Mesenchymal stem cell (in vitro differentiated cells and primary cell): ENCODE data around the gene DAD1.

Source experiments
- DNase-seq: peaks from one replicate; pipeline ENCODE4 v3.0.0-alpha.2; 2013
- H2AFZ ChIP-seq: one replicate; pipeline ENCODE4 v1.6.1; 2013; ENCODE audit warnings: low read depth, mild to moderate bottlenecking, control low read depth, inconsistent platforms, low read length, moderate library complexity
- H2AK5ac ChIP-seq: 2 replicates; pipeline ENCODE4 v1.6.1; 2013; ENCODE audit warnings: low read length, moderate library complexity, mild to moderate bottlenecking, inconsistent platforms; ENCODE audit not compliant: severe bottlenecking
- H2BK120ac ChIP-seq: one replicate; pipeline ENCODE4 v1.6.1; 2013; ENCODE audit warnings: low read depth, mild to moderate bottlenecking, inconsistent platforms, low read length, moderate library complexity
- H2BK12ac ChIP-seq, 2 experiments: one replicate each; pipeline ENCODE4 v1.6.1; 2013; ENCODE audit warnings: inconsistent platforms in 2 of 2, low read length in 2 of 2, mild to moderate bottlenecking in 2 of 2, moderate library complexity in 2 of 2, control low read depth in 1 of 2
- H2BK15ac ChIP-seq: one replicate; pipeline ENCODE4 v1.6.1; 2013; ENCODE audit warnings: mild to moderate bottlenecking, low read depth, inconsistent platforms; ENCODE audit not compliant: poor library complexity, severe bottlenecking
- H2BK5ac ChIP-seq: 2 replicates; pipeline ENCODE4 v1.6.1; 2013; ENCODE audit warnings: low read depth, mild to moderate bottlenecking, low read length, control low read depth, inconsistent platforms; ENCODE audit not compliant: poor library complexity, severe bottlenecking
- H3K14ac ChIP-seq, 2 experiments: one replicate each; pipeline ENCODE4 v1.6.1; 2013; ENCODE audit warnings: inconsistent platforms in 2 of 2, low read length in 2 of 2, control low read depth in 1 of 2, mild to moderate bottlenecking in 1 of 2, moderate library complexity in 1 of 2
- H3K18ac ChIP-seq, 2 experiments: one replicate each; pipeline ENCODE4 v1.6.1; 2013; ENCODE audit warnings: inconsistent platforms in 2 of 2, low read length in 2 of 2, control low read depth in 1 of 2, low read depth in 1 of 2, mild to moderate bottlenecking in 1 of 2
- H3K23ac ChIP-seq, 2 experiments: one replicate each; pipeline ENCODE4 v1.6.1; 2013; ENCODE audit warnings: inconsistent platforms in 2 of 2, low read length in 2 of 2, mild to moderate bottlenecking in 2 of 2, moderate library complexity in 2 of 2, control low read depth in 1 of 2
- H3K27ac ChIP-seq: 2 replicates; pipeline ENCODE4 v1.5.1; 2013; ENCODE audit warnings: mild to moderate bottlenecking, moderate library complexity, low read length, control low read depth, inconsistent platforms; ENCODE audit not compliant: poor library complexity, severe bottlenecking
- H3K27me3 ChIP-seq, 2 experiments: 2 replicates each; pipeline versions ENCODE4 v1.6.1 to v1.7.0; 2013; ENCODE audit warnings: low read length in 2 of 2, mild to moderate bottlenecking in 2 of 2, moderate library complexity in 2 of 2, control low read depth in 1 of 2, inconsistent platforms in 1 of 2; ENCODE audit not compliant: control insufficient read depth in 1 of 2, insufficient read depth in 1 of 2
- H3K36me3 ChIP-seq, 2 experiments: 2 replicates each; pipeline versions ENCODE4 v1.6.1 to v1.7.0; 2013; ENCODE audit warnings: low read length in 2 of 2, control low read depth in 1 of 2, inconsistent platforms in 1 of 2, low read depth in 1 of 2, mild to moderate bottlenecking in 1 of 2; ENCODE audit not compliant: insufficient read depth in 2 of 2, control insufficient read depth in 1 of 2
- H3K4ac ChIP-seq, 2 experiments: one replicate each; pipeline ENCODE4 v1.6.1; 2013; ENCODE audit warnings: inconsistent platforms in 2 of 2, low read length in 2 of 2, mild to moderate bottlenecking in 2 of 2, moderate library complexity in 2 of 2, control low read depth in 1 of 2, low read depth in 1 of 2
- H3K4me1 ChIP-seq: 2 replicates; pipeline ENCODE4 v1.6.1; 2013; ENCODE audit warnings: low read depth, low read length, control low read depth; ENCODE audit not compliant: control insufficient read depth, insufficient read depth
- H3K4me2 ChIP-seq: 2 replicates; pipeline ENCODE4 v1.6.1; 2013; ENCODE audit warnings: low read length, mild to moderate bottlenecking, inconsistent platforms; ENCODE audit not compliant: poor library complexity, severe bottlenecking
- H3K4me3 ChIP-seq, 2 experiments: 2 replicates each; pipeline versions ENCODE4 v1.5.1 to v1.7.0; 2013; ENCODE audit warnings: low read length in 2 of 2, mild to moderate bottlenecking in 2 of 2, control low read depth in 1 of 2, low read depth in 1 of 2; ENCODE audit not compliant: insufficient read depth in 1 of 2
- H3K79me1 ChIP-seq: replicated peaks from 2 replicates; pipeline ENCODE4 v1.6.1; 2013; ENCODE audit warnings: mild to moderate bottlenecking, control low read depth, low read length, inconsistent platforms; ENCODE audit not compliant: poor library complexity, severe bottlenecking
- H3K9ac ChIP-seq: 2 replicates; pipeline ENCODE4 v1.7.0; 2013; ENCODE audit warnings: mild to moderate bottlenecking, low read length, moderate library complexity
- H3K9me3 ChIP-seq: 2 replicates; pipeline ENCODE4 v1.7.0; 2013; ENCODE audit warnings: mild to moderate bottlenecking, low read length; ENCODE audit not compliant: control insufficient read depth
- H4K8ac ChIP-seq: one replicate; pipeline ENCODE4 v1.6.1; 2013; ENCODE audit warnings: inconsistent platforms, mild to moderate bottlenecking, low read length, moderate library complexity
- H4K91ac ChIP-seq: one replicate; pipeline ENCODE4 v1.6.1; 2013; ENCODE audit warnings: mild to moderate bottlenecking, low read length, inconsistent platforms
- WGBS: methylation state at CpG from one replicate; pipeline ENCODE4 v1.1.7; 2013; ENCODE audit warnings: mixed read lengths; 5-methylcytosine and 5-hydroxymethylcytosine counted together

Gene DAD1

DNA sequence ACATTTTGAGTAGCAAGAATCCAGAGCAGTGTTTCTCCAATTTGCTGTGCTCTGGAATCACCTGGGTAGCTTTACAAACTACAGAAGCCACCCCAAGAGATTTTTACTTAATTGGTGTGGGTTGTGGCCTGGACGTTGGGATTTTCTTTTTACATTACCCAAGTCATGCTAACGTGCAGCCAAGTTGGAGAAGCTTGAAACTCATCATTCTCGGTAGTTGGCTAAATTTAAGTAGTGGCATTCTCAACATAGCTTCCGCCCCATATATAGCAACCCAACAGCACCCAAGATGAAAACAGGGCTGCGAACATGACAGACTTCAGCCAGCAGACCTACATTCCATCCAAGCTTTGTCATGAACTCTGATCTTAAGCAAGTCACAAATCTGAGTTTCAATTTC is 25.0 kb downstream of the DAD1 start:
- WGBS: 92% methylated on average over 4 of the region's 5 CpGs
- Histone ChIP-seq H3K23ac (no peak overlapping the region), H4K8ac (no peak overlapping the region), H2BK5ac (no peak overlapping the region), H2AFZ (no peak overlapping the region), H3K18ac (no peak overlapping the region), H2AK5ac (no peak overlapping the region), H2BK12ac (no peak overlapping the region), H3K14ac (no peak overlapping the region), H3K9me3 (no peaks in the 10 kb centered on the region), H3K4me3 (no peak overlapping the region), H3K4ac (no peak overlapping the region), H3K27me3 (no peaks in the 10 kb centered on the region), H3K27ac (no peak overlapping the region), H3K79me1 (peaks cover 10% of the 10 kb centered on the region), H3K9ac (no peak overlapping the region), H3K4me1 (peaks cover 10% of the 10 kb centered on the region), H2BK15ac (no peak overlapping the region), H3K4me2 (no peak overlapping the region), H2BK120ac (no peak overlapping the region), H3K36me3 (peaks cover 17 to 68% of the 10 kb centered on the region in 2 experiments), H4K91ac (no peak overlapping the region)
- DNase-seq: no peak

DNA sequence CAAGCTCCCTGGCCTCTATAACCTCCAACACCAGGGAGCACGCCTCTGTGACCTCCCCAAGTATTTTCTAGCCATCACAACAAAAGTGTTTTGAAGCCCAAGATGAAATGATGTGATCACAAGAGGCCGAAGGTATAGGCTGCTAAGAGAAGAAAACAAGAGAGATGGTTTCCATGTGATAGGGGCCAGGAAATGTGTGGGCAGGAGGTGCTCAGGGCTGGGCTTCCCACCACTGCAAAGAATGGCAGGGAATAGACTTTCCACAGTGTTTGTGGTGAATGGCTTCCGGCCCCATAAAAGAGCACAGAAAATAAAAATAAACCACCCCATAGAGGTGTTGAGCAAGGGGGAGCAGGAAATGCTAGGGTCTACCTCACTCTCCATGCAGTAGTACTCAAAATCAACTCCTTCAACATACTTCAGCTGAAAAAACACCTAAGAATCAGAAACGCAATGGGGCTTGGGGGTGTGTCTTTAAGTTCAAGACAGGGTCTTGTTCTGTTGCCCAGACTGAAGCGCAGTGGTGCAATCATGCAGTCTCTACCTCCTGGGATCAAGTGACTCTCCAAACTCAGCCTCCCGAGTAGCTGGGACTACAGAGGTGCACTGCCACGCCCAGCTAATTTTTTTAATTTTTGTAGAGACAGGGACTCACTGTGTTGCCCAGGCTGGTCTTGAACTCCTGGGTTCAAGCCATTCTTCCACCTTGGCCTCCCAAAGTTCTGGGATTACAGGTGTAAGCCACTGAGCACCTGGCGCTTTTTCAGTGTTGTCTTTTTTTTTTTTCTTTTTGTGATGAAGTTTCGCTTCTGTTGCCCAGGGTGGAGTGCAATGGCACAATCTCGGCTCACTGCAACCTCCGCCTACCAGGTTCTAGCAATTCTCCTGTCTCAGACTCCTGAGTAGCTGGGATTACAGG is 27.1 kb downstream of the DAD1 start:
- Histone ChIP-seq H3K4me1 (peaks cover 21% of the 10 kb centered on the region), H3K14ac (no peak overlapping the region), H3K4ac (no peak overlapping the region), H2BK120ac (no peak overlapping the region), H3K4me2 (no peak overlapping the region), H2AK5ac (no peak overlapping the region), H3K18ac (no peak overlapping the region), H3K9ac (no peak overlapping the region), H3K4me3 (no peak overlapping the region), H3K79me1 (peaks cover 10% of the 10 kb centered on the region), H3K9me3 (no peaks in the 10 kb centered on the region), H2BK12ac (no peak overlapping the region), H2BK5ac (no peak overlapping the region), H2BK15ac (no peak overlapping the region), H4K91ac (no peak overlapping the region), H3K36me3 (peaks cover 20 to 49% of the 10 kb centered on the region in 2 experiments), H3K27ac (no peak overlapping the region), H2AFZ (no peak overlapping the region), H3K27me3 (no peaks in the 10 kb centered on the region), H3K23ac (no peak overlapping the region), H4K8ac (peak overlapping the region; percentile 12)
- WGBS: 82% methylated on average over 9 of the region's 11 CpGs
- DNase-seq: no peak

DNA sequence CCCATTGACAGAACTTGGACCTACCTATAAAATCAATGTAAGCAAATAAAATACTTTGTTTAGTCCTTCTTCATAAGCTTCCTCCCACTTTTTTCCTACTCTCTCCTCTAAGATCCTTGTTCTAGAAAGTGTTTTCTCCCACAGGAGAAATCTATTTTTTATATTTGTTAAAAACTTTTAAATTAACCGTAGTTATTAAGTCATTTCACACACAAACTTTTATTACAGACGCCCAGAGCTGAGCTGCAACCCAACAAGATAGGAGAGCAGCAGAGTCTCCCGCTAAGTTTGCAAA is 27.7 kb downstream of the DAD1 start:
- no peak overlapping the region for H4K8ac ChIP-seq

DNA sequence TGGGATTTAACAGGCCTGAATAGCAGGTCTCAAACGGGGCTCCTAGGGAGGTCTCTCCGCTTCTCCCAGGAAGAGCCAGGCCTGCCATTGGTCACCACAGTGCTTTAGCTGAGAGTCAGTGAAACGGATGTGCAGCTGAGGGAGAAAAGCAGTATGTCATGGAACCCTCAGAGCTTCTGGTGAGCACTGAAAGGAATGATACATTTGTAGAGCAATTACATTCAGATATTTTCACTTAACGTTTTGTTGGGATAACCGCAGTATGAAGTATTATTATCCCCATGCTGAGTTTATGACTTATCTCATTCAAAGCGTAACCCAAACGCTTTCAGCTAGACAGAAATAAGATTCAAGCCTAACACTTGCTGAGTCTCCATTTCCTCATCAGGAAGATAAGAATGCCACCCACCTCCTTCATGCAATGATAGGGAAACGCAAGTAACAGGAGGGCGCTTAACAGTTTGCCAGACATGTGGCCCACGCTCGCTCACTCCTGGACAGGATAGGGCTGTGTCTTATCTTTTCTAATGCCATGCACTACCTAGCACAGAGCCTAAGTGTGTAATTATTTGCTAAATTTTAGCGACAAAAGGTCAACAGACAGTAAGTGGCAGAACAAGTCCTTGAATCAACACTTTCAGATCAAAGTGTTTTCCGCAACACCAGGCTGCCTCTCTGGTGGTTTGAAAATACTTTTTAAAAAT is 28.2 kb downstream of the DAD1 start:
- Histone ChIP-seq H3K4ac (no peak overlapping the region), H3K4me3 (no peak overlapping the region), H3K27ac (no peak overlapping the region), H2AFZ (no peak overlapping the region), H2BK12ac (no peak overlapping the region), H2BK5ac (no peak overlapping the region), H3K14ac (no peak overlapping the region), H2BK120ac (no peak overlapping the region), H3K4me1 (peaks cover 28% of the 10 kb centered on the region), H3K27me3 (no peaks in the 10 kb centered on the region), H3K9ac (no peak overlapping the region), H3K9me3 (no peaks in the 10 kb centered on the region), H2BK15ac (no peak overlapping the region), H4K8ac (no peak overlapping the region), H3K18ac (no peak overlapping the region), H3K36me3 (peaks cover 16 to 38% of the 10 kb centered on the region in 2 experiments), H3K23ac (no peak overlapping the region), H3K4me2 (no peak overlapping the region), H4K91ac (no peak overlapping the region), H2AK5ac (no peak overlapping the region), H3K79me1 (peaks cover 9% of the 10 kb centered on the region)
- no peak for DNase-seq
- 44% methylated on average over 11 of the region's 13 CpGs for WGBS

More for the DNA sequence above, 27.7 kb downstream of the DAD1 start:
- Histone ChIP-seq H2BK12ac (no peak overlapping the region), H3K4ac (no peak overlapping the region), H4K91ac (no peak overlapping the region), H3K36me3 (peaks cover 18 to 43% of the 10 kb centered on the region in 2 experiments), H2BK15ac (no peak overlapping the region), H3K27ac (no peak overlapping the region), H3K4me3 (no peak overlapping the region), H3K4me2 (no peak overlapping the region), H2BK120ac (no peak overlapping the region), H2AFZ (no peak overlapping the region), H2AK5ac (no peak overlapping the region), H3K9ac (no peak overlapping the region), H2BK5ac (no peak overlapping the region), H3K23ac (no peak overlapping the region), H3K79me1 (peaks cover 10% of the 10 kb centered on the region), H3K14ac (no peak overlapping the region), H3K18ac (no peak overlapping the region), H3K4me1 (peaks cover 25% of the 10 kb centered on the region), H3K9me3 (no peaks in the 10 kb centered on the region), H3K27me3 (no peaks in the 10 kb centered on the region)
- WGBS: 70% methylated on average over 3 of the region's 3 CpGs
- DNase-seq: no peak
